IPS-18c (cell line): ENCODE measurements around the gene GUSB.
"Not testable (repeated sequence)": the region's sequence is repeated elsewhere in the genome, so short reads cannot be mapped to it uniquely, and the experiment has no call there.

Source experiments
- H3K4me3 ChIP-seq: 2 replicates; pipeline ENCODE4 v1.7.0; 2013; ENCODE audit warnings: low read depth, mild to moderate bottlenecking, low read length, moderate library complexity; ENCODE audit not compliant: insufficient read depth
- H3K9me3 ChIP-seq: one replicate; pipeline ENCODE4 v1.6.1; 2013; ENCODE audit warnings: mild to moderate bottlenecking, low read length, moderate library complexity; ENCODE audit not compliant: control insufficient read depth, insufficient read depth

The GUSB gene

DNA sequence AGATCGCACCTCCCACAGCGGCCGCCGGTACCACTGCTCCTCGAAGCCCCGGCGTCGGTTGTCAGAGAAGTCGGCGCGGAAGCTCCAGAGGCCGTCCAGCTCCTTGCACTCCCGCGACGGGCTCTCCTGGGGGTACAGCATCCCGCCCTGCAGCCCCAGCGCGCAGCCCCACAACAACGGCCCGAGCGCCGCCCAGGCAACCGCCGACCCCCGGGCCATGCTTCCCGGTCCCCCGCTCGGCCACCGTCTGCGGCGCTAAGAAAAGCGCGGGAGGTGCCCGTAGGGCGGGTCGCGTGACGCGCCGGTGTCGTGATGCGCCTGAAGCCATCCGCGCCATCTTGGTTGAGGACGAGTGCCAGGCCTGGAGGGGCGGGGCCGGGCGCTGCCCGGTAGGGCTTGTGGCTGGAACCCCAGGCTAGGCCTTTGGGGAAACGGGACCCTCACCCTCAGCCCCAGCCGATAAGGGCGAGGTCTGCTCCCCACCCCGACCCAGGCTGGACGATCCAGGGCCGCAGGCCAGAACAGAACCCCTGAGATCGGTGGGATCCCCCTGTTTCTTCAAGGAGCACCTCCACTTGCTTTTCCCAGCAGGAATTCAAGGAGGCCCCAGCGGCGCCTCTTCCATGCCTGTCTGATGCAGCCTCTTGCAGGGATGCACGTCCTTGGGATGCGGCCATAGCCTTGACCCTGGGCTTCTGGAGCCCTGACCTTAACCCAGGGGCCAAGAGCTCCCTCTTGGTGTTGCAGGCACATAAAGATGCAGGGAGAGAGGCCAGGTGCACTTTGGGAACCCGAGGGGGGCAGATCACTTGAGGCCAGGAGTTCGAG, at the start of gene GUSB:
GUSB (minus strand) TSS at position 249 of the 828 bp plus-strand sequence; CDS start at position 219, 30 bp downstream.
- Histone ChIP-seq H3K4me3 (peak within 1 kb of the TSS; percentile 90), H3K9me3 (peaks cover 3% of the 10 kb centered on the region)

GRCh38 chr7:66028342-66028741, 46.3 kb upstream of the GUSB start:
- not testable (repeated sequence) for H3K4me3 ChIP-seq, H3K9me3 ChIP-seq

DNA sequence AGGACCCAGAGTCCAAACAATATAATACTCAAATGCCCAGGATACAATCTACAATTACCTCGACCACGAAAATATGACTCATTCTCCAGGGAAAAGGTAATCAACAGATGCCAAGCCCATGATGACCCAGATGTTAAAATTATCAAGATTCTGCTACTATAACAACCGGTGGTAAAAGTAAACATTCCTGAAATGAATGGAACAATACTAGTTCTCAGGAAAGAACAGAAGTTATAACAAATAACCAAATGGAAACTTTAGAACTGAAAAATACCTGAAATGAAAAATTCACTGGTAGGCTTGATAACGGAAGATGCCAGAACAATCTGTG, 34.1 kb upstream of the GUSB start:
- H3K4me3 ChIP-seq, result no peak overlapping the region
- H3K9me3 ChIP-seq, result no peaks in the 10 kb centered on the region

DNA sequence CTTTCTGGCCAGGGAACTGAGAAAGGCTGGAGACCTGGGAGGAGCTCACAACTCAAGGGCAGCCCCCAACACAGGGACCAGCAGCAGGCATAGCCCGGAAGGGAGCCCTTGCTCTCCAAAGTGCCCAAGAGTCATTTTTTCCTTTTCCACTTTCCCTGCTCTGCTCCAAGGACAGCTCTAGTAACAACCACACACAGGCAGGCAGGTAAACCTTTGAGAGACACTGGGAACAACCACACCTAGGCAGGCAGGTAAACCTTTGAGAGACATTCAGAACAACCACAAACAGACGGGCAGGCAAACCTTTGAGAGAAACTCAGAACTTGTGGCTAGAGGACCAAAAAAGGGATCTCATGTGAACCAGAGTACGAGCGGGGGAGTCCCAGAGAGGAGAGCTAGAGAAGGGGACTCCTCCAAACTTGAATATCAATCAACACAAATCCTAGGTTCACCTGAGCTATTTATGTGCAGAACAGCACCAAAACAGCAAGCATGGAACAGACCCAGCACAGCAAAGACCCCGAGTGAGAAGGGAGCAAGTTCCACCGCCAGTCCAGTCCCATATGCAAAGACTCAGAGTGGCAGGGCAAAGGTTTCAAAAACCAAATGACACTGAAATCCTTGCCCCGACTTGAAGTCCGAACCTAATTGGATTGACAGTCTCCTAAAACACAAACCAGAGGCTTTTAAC, 33.6 kb upstream of the GUSB start:
- no peaks in the 10 kb centered on the region for H3K9me3 ChIP-seq
- no peak overlapping the region for H3K4me3 ChIP-seq

DNA sequence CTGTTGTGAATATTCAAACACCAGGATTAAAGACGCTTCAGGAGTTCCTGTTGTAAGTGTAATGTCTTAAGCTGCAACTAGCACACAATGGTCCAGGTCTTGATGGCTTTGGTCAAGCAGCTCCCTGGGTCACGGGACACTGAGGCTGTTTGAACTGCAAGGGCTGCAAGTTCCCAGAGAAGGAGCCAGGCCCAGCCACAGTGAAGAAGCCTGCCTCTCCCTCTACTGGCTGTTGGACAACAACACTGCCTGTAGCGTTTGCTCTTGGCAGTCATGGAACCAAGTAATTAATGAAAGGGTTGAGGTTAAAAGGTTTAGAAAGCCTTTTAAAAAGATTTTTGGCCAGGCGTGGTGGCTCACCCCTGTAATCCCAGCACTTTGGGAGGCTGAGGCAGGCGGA, 31.9 kb upstream of the GUSB start:
- Histone ChIP-seq H3K4me3 (no peak overlapping the region), H3K9me3 (no peaks in the 10 kb centered on the region)

- H3K9me3 ChIP-seq, result no peaks in the 10 kb centered on the region
- H3K4me3 ChIP-seq, result no peak overlapping the region
Measured at GRCh38 chr7:66007232-66007631, 25.2 kb upstream of the GUSB start.

GRCh38 chr7:66005115-66005671, 23.2 kb upstream of the GUSB start:
- not testable (repeated sequence) for H3K4me3 ChIP-seq, H3K9me3 ChIP-seq

- H3K4me3 ChIP-seq, H3K9me3 ChIP-seq: not testable (repeated sequence)
Measured at GRCh38 chr7:66000823-66001417, 18.9 kb upstream of the GUSB start.

DNA sequence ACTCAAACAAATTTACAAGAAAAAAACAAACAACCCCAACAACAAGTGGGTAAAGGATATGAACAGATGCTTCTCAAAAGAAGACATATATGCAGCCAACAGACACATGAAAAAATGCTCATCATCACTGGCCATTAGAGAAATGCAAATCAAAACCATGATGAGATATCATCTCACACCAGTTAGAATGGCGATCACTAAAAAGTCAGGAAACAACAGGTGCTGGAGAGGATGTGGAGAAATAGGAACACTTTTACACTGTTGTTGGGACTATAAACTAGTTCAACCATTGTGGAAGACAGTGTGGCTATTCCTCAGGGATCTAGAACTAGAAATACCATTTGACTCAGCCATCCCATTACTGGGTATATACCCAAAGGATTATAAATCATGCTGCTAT, 13.0 kb upstream of the GUSB start:
- not testable (repeated sequence) for H3K4me3 ChIP-seq

GRCh38 chr7:65992526-65992925, 10.5 kb upstream of the GUSB start:
- H3K4me3 ChIP-seq, result no peak overlapping the region
- no peaks in the 10 kb centered on the region for H3K9me3 ChIP-seq

More for the DNA sequence above, 13.0 kb upstream of the GUSB start:
- H3K9me3 ChIP-seq, result not testable (repeated sequence)

GRCh38 chr7:65991829-65992228, 9.8 kb upstream of the GUSB start:
- H3K9me3 ChIP-seq, result not testable (repeated sequence)

GRCh38 chr7:65989694-65990080, 7.7 kb upstream of the GUSB start:
- Histone ChIP-seq H3K4me3 (no peak overlapping the region), H3K9me3 (no peaks in the 10 kb centered on the region)

More at GRCh38 chr7:65991829-65992228, 9.8 kb upstream of the GUSB start:
- not testable (repeated sequence) for H3K4me3 ChIP-seq

DNA sequence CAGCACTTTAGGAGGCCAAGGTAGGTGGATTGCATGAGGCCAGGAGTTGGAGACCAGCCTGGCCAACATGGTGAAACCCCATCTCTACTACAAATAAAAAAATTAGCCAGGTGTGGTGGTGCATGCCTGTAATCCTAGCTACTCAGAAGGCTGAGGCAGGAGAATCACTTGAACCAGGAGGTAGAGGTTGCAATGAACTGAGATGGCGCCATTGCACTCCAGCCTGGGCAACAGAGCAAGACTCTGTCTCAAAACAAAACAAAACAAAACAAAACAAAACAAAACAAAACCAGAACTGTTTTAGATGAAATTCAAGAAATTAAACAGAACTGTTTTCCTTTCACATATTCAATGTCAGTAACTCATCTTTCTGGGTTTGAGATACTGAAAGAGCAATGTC, 6.5 kb upstream of the GUSB start:
- H3K4me3 ChIP-seq, H3K9me3 ChIP-seq: not testable (repeated sequence)

DNA sequence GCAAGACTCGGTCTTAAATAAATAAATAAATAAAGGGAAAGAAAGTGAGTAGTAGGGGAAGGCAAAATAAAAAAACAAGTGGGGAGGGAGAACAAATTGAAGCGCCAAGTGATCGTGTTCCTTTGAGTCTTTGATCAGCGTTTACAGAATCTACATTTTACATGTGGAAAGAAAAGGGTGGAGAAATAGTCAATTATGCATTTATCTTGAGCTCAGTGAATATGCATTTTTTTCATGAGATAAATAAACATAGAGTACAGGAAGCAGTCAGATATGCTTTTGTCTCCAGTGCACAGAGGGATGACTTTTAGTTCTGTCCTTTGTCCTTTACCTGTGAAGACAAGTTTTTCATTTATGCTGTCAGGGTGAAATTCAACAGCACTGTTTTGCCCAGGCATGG, 6.1 kb upstream of the GUSB start:
- Histone ChIP-seq H3K4me3 (no peak overlapping the region), H3K9me3 (no peaks in the 10 kb centered on the region)

DNA sequence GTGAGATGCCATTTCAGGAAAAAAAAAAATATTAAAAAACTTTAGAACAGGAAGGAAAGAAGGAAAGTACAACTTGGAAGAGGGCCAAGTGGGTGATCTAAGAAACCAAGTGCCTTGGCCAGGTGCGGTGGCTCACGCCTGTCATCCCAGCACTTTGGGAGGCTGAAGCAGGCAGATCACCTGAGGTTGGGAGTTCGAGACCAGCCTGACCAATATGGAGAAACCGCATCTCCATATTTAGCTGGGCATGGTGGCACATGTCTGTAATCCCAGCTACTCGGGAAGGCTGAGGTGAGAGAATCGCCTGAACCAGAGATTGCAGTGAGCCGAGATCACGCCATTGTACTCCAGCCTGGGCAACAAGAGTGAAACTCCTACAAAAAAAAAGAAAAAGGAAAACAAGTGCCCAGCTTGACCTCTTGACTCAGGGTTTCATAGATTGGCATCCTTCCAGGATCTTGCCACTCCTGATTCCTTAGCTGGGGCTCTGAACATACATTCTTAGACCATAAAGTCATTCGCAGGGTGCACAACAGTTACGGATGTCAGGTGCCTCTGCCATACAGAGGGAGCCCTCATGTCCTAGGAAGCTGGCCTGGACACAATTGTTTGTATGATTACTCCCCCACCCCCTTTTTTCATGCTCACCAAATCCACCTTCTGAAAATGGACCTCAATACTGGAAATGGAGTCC, 2.1 kb upstream of the GUSB start:
- H3K9me3 ChIP-seq, result peaks cover 3% of the 10 kb centered on the region

GRCh38 chr7:65980478-65981250, 1.3 kb downstream of the GUSB start:
- H3K4me3 ChIP-seq, result peak overlapping the region; percentile 90; the same call in 1 of the 2 replicates
- H3K9me3 ChIP-seq, result peaks cover 3% of the 10 kb centered on the region

More for the DNA sequence above, 2.1 kb upstream of the GUSB start:
- H3K4me3 ChIP-seq, result no peak overlapping the region
